ENCODE measurements around the gene ZNF638.

ZNF638 gene

DNA sequence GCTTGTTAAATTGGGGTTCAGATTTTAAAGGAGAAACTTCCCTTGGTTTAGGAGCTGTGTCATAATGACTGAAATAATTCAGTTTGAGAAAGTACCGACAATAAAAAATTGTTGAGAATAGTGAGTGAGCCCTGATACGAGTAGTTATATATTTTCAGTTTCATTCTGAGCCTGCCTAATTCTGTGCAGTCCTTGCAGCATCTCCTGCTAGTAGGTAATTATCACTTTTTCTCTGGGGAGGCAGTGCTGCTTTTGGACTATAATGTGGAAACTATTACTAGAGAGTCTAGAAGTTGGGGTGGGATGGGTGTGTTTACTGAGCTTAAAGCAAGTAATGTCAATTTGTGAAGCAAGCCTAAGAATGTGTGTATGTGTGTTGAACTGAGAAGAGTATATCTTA lies 21.7 kb downstream of the ZNF638 start:
- H3K4me1 ChIP-seq (ENCODE audit: control insufficient read depth, insufficient read depth, low read length, poor library complexity, severe bottlenecking), result no peaks in the 10 kb centered on the region
- no peaks in the 10 kb centered on the region for H3K9me3 ChIP-seq (ENCODE audit: control insufficient read depth, low read length)
- no peak overlapping the region for H3K4me3 ChIP-seq (ENCODE audit: insufficient read depth, low read depth, low read length, poor library complexity, severe bottlenecking)
- H3K27me3 ChIP-seq (replicated peaks; ENCODE audit: control insufficient read depth, insufficient read depth, low read length, poor library complexity, severe bottlenecking), result no peaks in the 10 kb centered on the region
- H3K27ac ChIP-seq (ENCODE audit: insufficient read depth, low read length, poor library complexity, severe bottlenecking), result no peak overlapping the region
- no peak for DNase-seq
- H3K36me3 ChIP-seq (ENCODE audit: control insufficient read depth, insufficient read depth, low read length), result peaks cover 28% of the 10 kb centered on the region

DNA sequence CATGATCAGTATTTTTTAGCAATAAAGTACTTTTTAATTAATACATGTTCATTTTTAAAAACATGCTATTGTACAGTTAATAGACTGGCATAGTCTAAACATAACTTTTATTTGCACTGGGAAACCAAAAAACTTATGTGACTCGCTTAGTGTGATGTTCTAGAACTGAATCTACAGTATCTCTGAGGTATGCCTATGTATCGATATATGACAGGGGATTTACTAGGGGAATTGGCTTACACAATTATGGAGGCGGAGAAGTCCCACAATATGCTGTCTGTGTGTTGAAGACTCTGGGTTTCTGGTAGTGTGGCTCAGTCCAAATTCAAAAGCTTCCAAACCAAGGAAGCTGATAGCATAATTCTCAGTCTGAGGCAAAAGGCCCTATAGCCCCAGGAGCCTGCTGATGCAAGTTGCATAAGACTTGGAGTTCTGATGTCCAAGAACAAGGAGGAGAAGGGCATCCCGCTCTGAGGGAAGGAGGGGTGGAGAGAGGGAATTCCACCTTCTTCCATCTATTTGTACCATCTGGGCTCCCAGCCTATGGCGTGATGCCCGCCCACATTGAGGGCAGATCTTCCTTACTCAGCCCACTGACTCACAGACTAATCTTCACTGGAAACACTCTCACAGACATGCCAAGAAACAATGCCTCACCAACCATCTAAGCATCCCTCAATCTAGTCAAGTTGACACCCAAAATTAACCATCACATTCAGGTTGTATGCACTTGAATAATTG lies 27.5 kb downstream of the ZNF638 start:
- Histone ChIP-seq H3K36me3 (ENCODE audit: control insufficient read depth, insufficient read depth, low read length) (peaks cover 56% of the 10 kb centered on the region), H3K27me3 (replicated peaks; ENCODE audit: control insufficient read depth, insufficient read depth, low read length, poor library complexity, severe bottlenecking) (no peaks in the 10 kb centered on the region), H3K9me3 (ENCODE audit: control insufficient read depth, low read length) (no peaks in the 10 kb centered on the region), H3K4me3 (ENCODE audit: insufficient read depth, low read depth, low read length, poor library complexity, severe bottlenecking) (no peak overlapping the region), H3K4me1 (ENCODE audit: control insufficient read depth, insufficient read depth, low read length, poor library complexity, severe bottlenecking) (no peaks in the 10 kb centered on the region), H3K27ac (ENCODE audit: insufficient read depth, low read length, poor library complexity, severe bottlenecking) (no peak overlapping the region)
- no peak for DNase-seq

DNA sequence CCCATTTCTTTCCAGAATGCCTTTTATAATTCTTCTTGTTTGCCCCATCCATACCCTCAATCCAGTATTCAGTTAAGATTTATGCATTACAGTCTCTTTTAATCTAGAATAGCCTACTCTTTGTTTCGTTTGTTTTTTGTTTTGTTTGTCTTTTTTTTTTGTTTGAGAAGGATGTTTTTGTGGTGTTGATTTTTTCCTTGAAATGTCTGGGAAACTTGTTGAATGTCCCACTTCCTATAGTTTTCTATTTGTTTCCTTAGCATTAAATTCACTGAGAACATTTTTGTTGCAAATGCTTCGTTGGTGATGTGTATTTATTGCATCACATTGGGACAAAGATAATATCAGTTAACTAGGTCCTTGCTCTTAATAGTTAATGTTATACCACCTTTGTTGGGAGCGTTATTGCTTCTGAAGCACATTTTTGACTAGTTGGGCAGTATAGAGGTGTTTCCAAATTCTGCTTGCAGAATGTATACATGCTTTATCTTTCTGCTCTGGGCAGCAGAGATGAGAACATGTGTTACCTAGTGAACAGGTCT lies 28.9 kb downstream of the ZNF638 start:
- Histone ChIP-seq H3K4me1 (ENCODE audit: control insufficient read depth, insufficient read depth, low read length, poor library complexity, severe bottlenecking) (no peaks in the 10 kb centered on the region), H3K4me3 (ENCODE audit: insufficient read depth, low read depth, low read length, poor library complexity, severe bottlenecking) (no peak overlapping the region), H3K36me3 (ENCODE audit: control insufficient read depth, insufficient read depth, low read length) (peaks cover 68% of the 10 kb centered on the region), H3K27ac (ENCODE audit: insufficient read depth, low read length, poor library complexity, severe bottlenecking) (no peak overlapping the region), H3K9me3 (ENCODE audit: control insufficient read depth, low read length) (no peaks in the 10 kb centered on the region), H3K27me3 (replicated peaks; ENCODE audit: control insufficient read depth, insufficient read depth, low read length, poor library complexity, severe bottlenecking) (no peaks in the 10 kb centered on the region)
- DNase-seq, result no peak

DNA sequence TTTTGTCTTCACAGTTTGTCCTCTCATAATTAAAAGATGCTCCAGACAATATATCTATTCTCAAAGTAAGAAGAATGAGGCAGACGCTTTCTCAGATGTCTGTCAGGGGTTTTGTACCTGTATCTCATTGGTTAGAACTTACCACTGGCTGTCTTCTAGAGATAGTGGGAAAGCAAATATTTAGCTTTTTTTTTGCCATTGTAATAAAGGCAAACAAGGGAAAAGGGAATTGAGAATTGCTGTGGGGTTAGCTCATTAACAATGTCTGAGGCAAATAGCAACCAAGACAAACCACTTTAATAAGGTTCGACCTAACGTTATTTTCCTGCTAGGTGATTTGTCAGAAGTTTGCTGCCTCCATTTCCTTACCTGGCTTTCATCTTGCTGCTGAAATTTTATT lies 30.0 kb downstream of the ZNF638 start:
- Histone ChIP-seq H3K27me3 (replicated peaks; ENCODE audit: control insufficient read depth, insufficient read depth, low read length, poor library complexity, severe bottlenecking) (no peaks in the 10 kb centered on the region), H3K4me3 (ENCODE audit: insufficient read depth, low read depth, low read length, poor library complexity, severe bottlenecking) (no peak overlapping the region), H3K9me3 (ENCODE audit: control insufficient read depth, low read length) (no peaks in the 10 kb centered on the region), H3K27ac (ENCODE audit: insufficient read depth, low read length, poor library complexity, severe bottlenecking) (no peak overlapping the region), H3K36me3 (ENCODE audit: control insufficient read depth, insufficient read depth, low read length) (peaks cover 79% of the 10 kb centered on the region), H3K4me1 (ENCODE audit: control insufficient read depth, insufficient read depth, low read length, poor library complexity, severe bottlenecking) (no peaks in the 10 kb centered on the region)
- DNase-seq, result no peak

DNA sequence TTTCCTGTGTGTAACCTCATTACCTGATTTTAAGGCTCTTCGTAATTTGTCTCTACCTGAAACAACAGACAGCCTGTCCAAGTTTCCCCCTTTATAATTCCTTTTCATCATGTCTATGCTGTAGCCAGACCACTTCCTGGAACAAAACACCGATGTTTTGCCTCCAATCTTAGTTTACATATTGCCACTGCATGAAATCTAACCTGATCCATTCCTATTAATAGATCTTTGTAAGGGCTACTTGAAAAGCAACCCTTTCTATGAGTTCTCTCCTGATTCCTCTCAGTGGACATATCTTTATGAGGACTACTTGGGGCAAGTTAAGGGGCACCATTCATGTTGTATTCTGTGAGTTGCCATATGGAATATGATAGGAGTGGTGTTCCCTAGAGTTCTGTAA lies 30.9 kb downstream of the ZNF638 start:
- H3K27me3 ChIP-seq (replicated peaks; ENCODE audit: control insufficient read depth, insufficient read depth, low read length, poor library complexity, severe bottlenecking), result no peaks in the 10 kb centered on the region
- H3K4me1 ChIP-seq (ENCODE audit: control insufficient read depth, insufficient read depth, low read length, poor library complexity, severe bottlenecking), result no peaks in the 10 kb centered on the region
- H3K36me3 ChIP-seq (ENCODE audit: control insufficient read depth, insufficient read depth, low read length), result peaks cover 79% of the 10 kb centered on the region
- DNase-seq, result no peak
- no peak overlapping the region for H3K4me3 ChIP-seq (ENCODE audit: insufficient read depth, low read depth, low read length, poor library complexity, severe bottlenecking)
- no peaks in the 10 kb centered on the region for H3K9me3 ChIP-seq (ENCODE audit: control insufficient read depth, low read length)
- H3K27ac ChIP-seq (ENCODE audit: insufficient read depth, low read length, poor library complexity, severe bottlenecking), result no peak overlapping the region

DNA sequence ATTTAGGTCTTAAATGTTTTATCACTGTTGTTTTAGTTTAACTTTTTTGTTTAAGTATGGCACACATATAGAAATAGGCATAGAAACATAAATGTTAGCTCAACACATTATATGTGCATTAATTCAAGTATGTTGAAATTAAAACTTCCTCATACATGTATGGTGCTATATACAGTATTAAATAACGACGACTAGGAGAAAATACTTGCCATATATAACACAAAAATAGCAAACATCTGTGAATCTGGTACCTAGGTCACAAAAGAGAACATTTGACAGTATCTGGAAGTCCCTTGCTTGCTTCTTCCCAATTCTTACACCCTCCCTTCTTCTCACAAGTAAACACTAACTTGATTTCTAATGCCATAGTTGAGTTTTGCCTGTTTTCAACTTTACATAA lies 38.4 kb downstream of the ZNF638 start:
- no peak for DNase-seq
- H3K4me3 ChIP-seq (ENCODE audit: insufficient read depth, low read depth, low read length, poor library complexity, severe bottlenecking), result no peak overlapping the region
- peaks cover 44% of the 10 kb centered on the region for H3K36me3 ChIP-seq (ENCODE audit: control insufficient read depth, insufficient read depth, low read length)
- no peaks in the 10 kb centered on the region for H3K9me3 ChIP-seq (ENCODE audit: control insufficient read depth, low read length)
- H3K4me1 ChIP-seq (ENCODE audit: control insufficient read depth, insufficient read depth, low read length, poor library complexity, severe bottlenecking), result no peaks in the 10 kb centered on the region
- no peaks in the 10 kb centered on the region for H3K27me3 ChIP-seq (replicated peaks; ENCODE audit: control insufficient read depth, insufficient read depth, low read length, poor library complexity, severe bottlenecking)
- no peak overlapping the region for H3K27ac ChIP-seq (ENCODE audit: insufficient read depth, low read length, poor library complexity, severe bottlenecking)

DNA sequence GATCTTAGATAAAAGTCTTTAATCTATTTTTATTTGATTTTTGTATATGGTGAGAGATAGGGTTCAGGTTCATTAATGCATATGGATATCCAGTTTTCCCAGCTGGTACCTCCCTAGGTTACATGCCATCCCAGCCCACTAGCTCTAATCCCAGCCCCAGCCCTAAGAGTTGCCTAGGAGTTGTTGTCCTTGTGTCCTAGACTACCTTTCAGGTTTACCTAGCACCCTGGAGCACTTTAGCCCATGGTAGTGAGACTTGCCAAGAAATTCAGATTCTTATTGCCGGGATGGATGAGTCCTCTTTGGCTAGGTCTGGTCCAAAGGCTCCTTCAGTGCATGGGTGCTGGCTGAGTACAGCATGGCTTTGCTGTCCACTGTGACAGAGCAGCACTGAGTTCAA lies 40.5 kb downstream of the ZNF638 start:
- H3K36me3 ChIP-seq (ENCODE audit: control insufficient read depth, insufficient read depth, low read length), result peaks cover 26% of the 10 kb centered on the region
- no peaks in the 10 kb centered on the region for H3K9me3 ChIP-seq (ENCODE audit: control insufficient read depth, low read length)
- H3K4me3 ChIP-seq (ENCODE audit: insufficient read depth, low read depth, low read length, poor library complexity, severe bottlenecking), result no peak overlapping the region
- no peak overlapping the region for H3K27ac ChIP-seq (ENCODE audit: insufficient read depth, low read length, poor library complexity, severe bottlenecking)
- no peaks in the 10 kb centered on the region for H3K4me1 ChIP-seq (ENCODE audit: control insufficient read depth, insufficient read depth, low read length, poor library complexity, severe bottlenecking)
- H3K27me3 ChIP-seq (replicated peaks; ENCODE audit: control insufficient read depth, insufficient read depth, low read length, poor library complexity, severe bottlenecking), result no peaks in the 10 kb centered on the region
- DNase-seq, result no peak

DNA sequence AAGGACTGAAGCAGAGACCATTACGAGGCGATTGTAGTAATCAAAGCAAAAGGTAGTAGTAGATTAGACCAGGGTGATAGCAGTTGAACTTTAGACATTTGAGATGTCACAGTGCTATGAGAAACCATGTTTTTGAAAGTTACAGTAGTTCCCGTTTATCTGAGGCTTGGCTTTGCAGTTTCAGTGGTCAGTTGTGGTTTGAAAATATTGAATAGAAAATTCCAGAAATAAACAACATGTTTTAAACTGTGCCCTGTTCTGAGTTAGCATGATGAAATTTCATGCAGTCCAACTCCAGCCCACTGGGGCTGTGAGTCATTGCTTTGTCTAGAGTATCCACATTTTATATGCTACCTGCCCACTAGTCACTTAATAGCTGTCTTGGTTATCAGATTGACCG lies 47.5 kb downstream of the ZNF638 start:
- H3K9me3 ChIP-seq (ENCODE audit: control insufficient read depth, low read length), result no peaks in the 10 kb centered on the region
- peaks cover 35% of the 10 kb centered on the region for H3K36me3 ChIP-seq (ENCODE audit: control insufficient read depth, insufficient read depth, low read length)
- no peak overlapping the region for H3K27ac ChIP-seq (ENCODE audit: insufficient read depth, low read length, poor library complexity, severe bottlenecking)
- no peak overlapping the region for H3K4me3 ChIP-seq (ENCODE audit: insufficient read depth, low read depth, low read length, poor library complexity, severe bottlenecking)
- H3K27me3 ChIP-seq (replicated peaks; ENCODE audit: control insufficient read depth, insufficient read depth, low read length, poor library complexity, severe bottlenecking), result no peaks in the 10 kb centered on the region
- DNase-seq, result no peak
- no peaks in the 10 kb centered on the region for H3K4me1 ChIP-seq (ENCODE audit: control insufficient read depth, insufficient read depth, low read length, poor library complexity, severe bottlenecking)

DNA sequence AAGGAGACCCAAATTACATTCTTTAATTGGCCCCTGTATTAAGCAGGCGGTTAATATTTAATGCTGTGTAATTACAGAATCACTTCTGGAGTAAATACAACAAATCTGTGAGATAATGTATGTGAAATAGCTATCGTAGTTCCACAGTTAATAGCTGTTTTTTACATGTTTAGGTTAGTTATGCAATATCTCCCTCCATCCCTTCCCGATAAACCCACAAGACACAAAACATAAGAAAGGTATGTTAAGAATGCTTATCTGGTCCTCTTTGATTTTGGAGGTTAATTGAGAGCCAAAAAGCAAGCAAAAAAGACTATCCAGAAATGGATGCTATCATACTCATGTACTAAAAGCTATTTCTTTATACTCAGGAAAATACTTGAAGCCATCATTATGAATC lies 49.1 kb downstream of the ZNF638 start:
- Histone ChIP-seq H3K9me3 (ENCODE audit: control insufficient read depth, low read length) (no peaks in the 10 kb centered on the region), H3K4me3 (ENCODE audit: insufficient read depth, low read depth, low read length, poor library complexity, severe bottlenecking) (no peak overlapping the region), H3K27ac (ENCODE audit: insufficient read depth, low read length, poor library complexity, severe bottlenecking) (no peak overlapping the region), H3K36me3 (ENCODE audit: control insufficient read depth, insufficient read depth, low read length) (peaks cover 38% of the 10 kb centered on the region), H3K4me1 (ENCODE audit: control insufficient read depth, insufficient read depth, low read length, poor library complexity, severe bottlenecking) (no peaks in the 10 kb centered on the region), H3K27me3 (replicated peaks; ENCODE audit: control insufficient read depth, insufficient read depth, low read length, poor library complexity, severe bottlenecking) (no peaks in the 10 kb centered on the region)
- no peak for DNase-seq

DNA sequence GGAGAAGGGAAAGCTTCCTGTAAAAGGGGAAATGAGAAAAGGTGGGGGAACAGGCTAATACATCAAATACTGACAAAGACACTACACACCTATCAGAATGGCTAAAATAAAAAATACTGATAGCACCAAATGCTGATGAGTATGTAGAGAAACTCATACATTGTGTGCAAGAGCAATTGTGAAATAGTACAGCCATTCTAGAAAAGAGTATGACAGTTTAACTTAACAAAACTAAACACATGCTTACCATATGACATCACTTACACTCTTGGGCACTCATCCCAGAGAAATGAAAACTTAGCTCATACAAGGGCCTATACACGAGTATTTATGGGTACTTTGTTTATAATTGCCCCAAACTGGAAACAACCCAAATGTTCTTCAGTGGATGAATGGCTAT lies 53.4 kb downstream of the ZNF638 start:
- H3K36me3 ChIP-seq (ENCODE audit: control insufficient read depth, insufficient read depth, low read length), result peaks cover 47% of the 10 kb centered on the region
- no peak overlapping the region for H3K27ac ChIP-seq (ENCODE audit: insufficient read depth, low read length, poor library complexity, severe bottlenecking)
- H3K4me3 ChIP-seq (ENCODE audit: insufficient read depth, low read depth, low read length, poor library complexity, severe bottlenecking), result no peak overlapping the region
- no peak for DNase-seq
- no peaks in the 10 kb centered on the region for H3K9me3 ChIP-seq (ENCODE audit: control insufficient read depth, low read length)
- H3K4me1 ChIP-seq (ENCODE audit: control insufficient read depth, insufficient read depth, low read length, poor library complexity, severe bottlenecking), result no peaks in the 10 kb centered on the region
- H3K27me3 ChIP-seq (replicated peaks; ENCODE audit: control insufficient read depth, insufficient read depth, low read length, poor library complexity, severe bottlenecking), result no peaks in the 10 kb centered on the region

All from effector memory CD4-positive, alpha-beta T cell (primary cell).